ENCODE results near the gene ENAH.
"Not testable (repeated sequence)": the region's sequence is repeated elsewhere in the genome, so short reads cannot be mapped to it uniquely, and the experiment has no call there.

Gene ENAH

GRCh38 chr1:225642177-225642576 is 10.7 kb downstream of the ENAH start:
- no peak for DNase-seq

- no peak for DNase-seq
These were observed 14.1 kb downstream of the ENAH start for GRCh38 chr1:225638853-225639252.

GRCh38 chr1:225637651-225638199 is 15.2 kb downstream of the ENAH start:
- DNase-seq, result no peak

- not testable (repeated sequence) for DNase-seq
These were observed 15.9 kb downstream of the ENAH start for GRCh38 chr1:225636992-225637391.

- no peak for DNase-seq
These were observed 17.3 kb downstream of the ENAH start for GRCh38 chr1:225635649-225636048.

GRCh38 chr1:225632836-225633235 is 20.1 kb downstream of the ENAH start:
- not testable (repeated sequence) for DNase-seq

GRCh38 chr1:225631021-225631663 is 21.8 kb downstream of the ENAH start:
- DNase-seq, result no peak

GRCh38 chr1:225629483-225629882 is 23.4 kb downstream of the ENAH start:
- no peak for DNase-seq

GRCh38 chr1:225628794-225629193 is 24.1 kb downstream of the ENAH start:
- not testable (repeated sequence) for DNase-seq

- no peak for DNase-seq
These were observed 25.5 kb downstream of the ENAH start for GRCh38 chr1:225627304-225627947.

GRCh38 chr1:225626698-225627097 is 26.2 kb downstream of the ENAH start:
- DNase-seq, result no peak

GRCh38 chr1:225617956-225618355 is 35.0 kb downstream of the ENAH start:
- no peak for DNase-seq

GRCh38 chr1:225617479-225617878 is 35.4 kb downstream of the ENAH start:
- DNase-seq, result no peak

GRCh38 chr1:225615403-225615790 is 37.5 kb downstream of the ENAH start:
- not testable (repeated sequence) for DNase-seq

GRCh38 chr1:225613006-225613405 is 39.9 kb downstream of the ENAH start:
- no peak for DNase-seq

GRCh38 chr1:225612287-225612686 is 40.6 kb downstream of the ENAH start:
- DNase-seq, result no peak

- DNase-seq, result no peak
These were observed 41.2 kb downstream of the ENAH start for GRCh38 chr1:225611537-225612223.

GRCh38 chr1:225610539-225610938 is 42.4 kb downstream of the ENAH start:
- DNase-seq, result no peak

GRCh38 chr1:225608014-225608796 is 44.7 kb downstream of the ENAH start:
- no peak for DNase-seq

- no peak for DNase-seq
These were observed 45.6 kb downstream of the ENAH start for GRCh38 chr1:225607355-225607754.

- no peak for DNase-seq
These were observed 49.2 kb downstream of the ENAH start for GRCh38 chr1:225603538-225604354.

GRCh38 chr1:225602590-225603206 is 50.2 kb downstream of the ENAH start:
- DNase-seq, result no peak
